A673 (cell line): Measurements from ENCODE around the gene CITED1.

Experiments
- EZH2 ChIP-seq: fragments of 200-600 bp; sonication (generic); IDR thresholded peaks from 2 replicates; pipeline ENCODE4 v1.6.1; 2017; ENCODE audit warnings: borderline replicate concordance, low read depth, mild to moderate bottlenecking, mixed read lengths, antibody characterized with exemption, low read length; ENCODE audit not compliant: poor library complexity, severe bottlenecking
- TF ChIP-seq, protein P1 (sequence below): fragments of 300-800, 200-600 bp; sonication (generic); conservative IDR thresholded peaks from 2 replicates; pipeline ENCODE4 v1.5.1; 2017; ENCODE audit warnings: low read depth, mild to moderate bottlenecking, antibody characterized with exemption, low read length, moderate library complexity, mixed read lengths

DNA sequence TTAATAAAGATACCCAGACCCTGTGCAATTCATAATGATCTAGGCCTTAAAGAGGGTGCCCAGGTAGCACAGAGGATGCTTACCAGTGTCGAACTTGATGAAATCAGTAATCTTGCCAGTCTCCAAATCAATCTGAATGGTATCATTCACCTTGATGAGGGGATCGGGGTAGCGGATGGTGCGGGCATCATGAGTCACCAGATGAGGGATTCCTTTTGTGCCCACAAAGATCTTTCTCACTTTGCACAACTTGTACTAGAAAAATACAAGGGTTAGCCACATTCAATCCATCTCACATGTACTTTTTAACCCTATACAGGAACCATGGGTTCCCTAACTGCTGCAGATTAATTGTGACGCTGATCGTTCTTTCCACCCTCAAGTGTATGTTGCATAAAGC is 32.0 kb downstream of the CITED1 start:
- TF ChIP-seq, protein P1, sequence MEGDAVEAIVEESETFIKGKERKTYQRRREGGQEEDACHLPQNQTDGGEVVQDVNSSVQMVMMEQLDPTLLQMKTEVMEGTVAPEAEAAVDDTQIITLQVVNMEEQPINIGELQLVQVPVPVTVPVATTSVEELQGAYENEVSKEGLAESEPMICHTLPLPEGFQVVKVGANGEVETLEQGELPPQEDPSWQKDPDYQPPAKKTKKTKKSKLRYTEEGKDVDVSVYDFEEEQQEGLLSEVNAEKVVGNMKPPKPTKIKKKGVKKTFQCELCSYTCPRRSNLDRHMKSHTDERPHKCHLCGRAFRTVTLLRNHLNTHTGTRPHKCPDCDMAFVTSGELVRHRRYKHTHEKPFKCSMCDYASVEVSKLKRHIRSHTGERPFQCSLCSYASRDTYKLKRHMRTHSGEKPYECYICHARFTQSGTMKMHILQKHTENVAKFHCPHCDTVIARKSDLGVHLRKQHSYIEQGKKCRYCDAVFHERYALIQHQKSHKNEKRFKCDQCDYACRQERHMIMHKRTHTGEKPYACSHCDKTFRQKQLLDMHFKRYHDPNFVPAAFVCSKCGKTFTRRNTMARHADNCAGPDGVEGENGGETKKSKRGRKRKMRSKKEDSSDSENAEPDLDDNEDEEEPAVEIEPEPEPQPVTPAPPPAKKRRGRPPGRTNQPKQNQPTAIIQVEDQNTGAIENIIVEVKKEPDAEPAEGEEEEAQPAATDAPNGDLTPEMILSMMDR: no peak
- TF ChIP-seq EZH2: no peak
